NB4 (cell line): Measurements from ENCODE around the gene SRGAP3.

ENCODE experiments used
- POLR2A ChIP-seq: IDR thresholded peaks from 2 replicates; pipeline ENCODE4 v1.6.1; 2011; ENCODE audit warnings: mild to moderate bottlenecking; ENCODE audit not compliant: insufficient read length; ENCODE audit errors: extremely low read depth
- TF ChIP-seq, protein P1 (sequence below): IDR thresholded peaks from one replicate; pipeline ENCODE4 v1.5.1; 2012; ENCODE audit warnings: low read depth, low read length

DNA sequence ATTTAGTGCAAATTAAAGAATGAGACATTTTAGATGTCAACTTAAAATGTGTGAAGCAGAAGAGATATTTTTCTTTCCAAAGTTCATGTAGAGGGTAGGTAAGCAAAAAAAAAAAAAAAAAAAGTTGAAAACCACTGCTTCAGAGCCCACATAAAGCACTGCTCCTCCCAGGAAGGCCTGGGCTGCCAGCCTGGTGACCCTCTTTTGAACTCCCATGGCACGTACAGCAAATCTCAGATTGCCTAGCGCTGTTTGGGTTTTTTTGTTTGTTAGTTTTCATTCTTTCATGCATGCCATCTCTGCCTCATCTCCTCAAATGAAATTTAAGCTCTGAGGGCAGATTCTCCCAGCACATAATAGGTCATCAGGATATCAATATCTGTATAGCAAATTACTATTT, 120.1 kb downstream of the SRGAP3 start:
- TF ChIP-seq, protein P1, sequence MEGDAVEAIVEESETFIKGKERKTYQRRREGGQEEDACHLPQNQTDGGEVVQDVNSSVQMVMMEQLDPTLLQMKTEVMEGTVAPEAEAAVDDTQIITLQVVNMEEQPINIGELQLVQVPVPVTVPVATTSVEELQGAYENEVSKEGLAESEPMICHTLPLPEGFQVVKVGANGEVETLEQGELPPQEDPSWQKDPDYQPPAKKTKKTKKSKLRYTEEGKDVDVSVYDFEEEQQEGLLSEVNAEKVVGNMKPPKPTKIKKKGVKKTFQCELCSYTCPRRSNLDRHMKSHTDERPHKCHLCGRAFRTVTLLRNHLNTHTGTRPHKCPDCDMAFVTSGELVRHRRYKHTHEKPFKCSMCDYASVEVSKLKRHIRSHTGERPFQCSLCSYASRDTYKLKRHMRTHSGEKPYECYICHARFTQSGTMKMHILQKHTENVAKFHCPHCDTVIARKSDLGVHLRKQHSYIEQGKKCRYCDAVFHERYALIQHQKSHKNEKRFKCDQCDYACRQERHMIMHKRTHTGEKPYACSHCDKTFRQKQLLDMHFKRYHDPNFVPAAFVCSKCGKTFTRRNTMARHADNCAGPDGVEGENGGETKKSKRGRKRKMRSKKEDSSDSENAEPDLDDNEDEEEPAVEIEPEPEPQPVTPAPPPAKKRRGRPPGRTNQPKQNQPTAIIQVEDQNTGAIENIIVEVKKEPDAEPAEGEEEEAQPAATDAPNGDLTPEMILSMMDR = no peak
- no peak for TF ChIP-seq POLR2A
